A549 (cell line): ENCODE results near the gene PDZD2.

Experiments
- BHLHE40 ChIP-seq: IDR thresholded peaks from 2 replicates; pipeline ENCODE4 v1.6.1; 2012; ENCODE audit warnings: low read depth, low read length, inconsistent platforms
- CBX2 ChIP-seq: fragments of 200-600 bp; sonication (generic); IDR thresholded peaks from 2 replicates; pipeline ENCODE4 v1.6.1; 2016; ENCODE audit warnings: low read depth, mild to moderate bottlenecking, borderline replicate concordance
- CTCF ChIP-seq: fragments of >200 bp; sonication (Bioruptor Twin); formaldehyde crosslinking; IDR thresholded peaks from 3 replicates; pipeline ENCODE4 v1.5.1; 2016
- MAFK ChIP-seq: fragments of 450-650 bp; IDR thresholded peaks from 2 replicates; pipeline ENCODE4 v1.6.1; 2014; ENCODE audit not compliant: partially characterized antibody
- POLR2A ChIP-seq: IDR thresholded peaks from 2 replicates; pipeline ENCODE4 v1.6.1; 2012; ENCODE audit warnings: mild to moderate bottlenecking, low read length
- RARB ChIP-seq: fragments of 250-450 bp; sonication (Bioruptor Pico); IDR thresholded peaks from 2 replicates; pipeline ENCODE4 v1.8.0; 2021; ENCODE audit warnings: mild to moderate bottlenecking, moderate library complexity
- RCOR1 ChIP-seq: fragments of 150-350 bp; IDR thresholded peaks from 2 replicates; pipeline ENCODE4 v1.6.1; 2014; ENCODE audit warnings: antibody characterized with exemption, low read length, low read depth
- REST ChIP-seq: fragments of 200-600 bp; sonication (generic); IDR thresholded peaks from 2 replicates; pipeline ENCODE4 v1.6.1; 2016; ENCODE audit warnings: antibody characterized with exemption, mild to moderate bottlenecking, moderate library complexity
- RNF2 ChIP-seq: fragments of 200-600 bp; sonication (generic); IDR thresholded peaks from 2 replicates; pipeline ENCODE4 v1.6.1; 2016; ENCODE audit warnings: low read depth, mild to moderate bottlenecking, antibody characterized with exemption, moderate library complexity, borderline replicate concordance
- ZC3H11A ChIP-seq: fragments of 450-650 bp; IDR thresholded peaks from 2 replicates; pipeline ENCODE4 v1.6.1; 2014; ENCODE audit warnings: antibody characterized with exemption, mild to moderate bottlenecking

- TF ChIP-seq REST, result no peak
- TF ChIP-seq RARB (CRISPR knock-in tag), result no peak
- TF ChIP-seq RNF2, result no peak
- TF ChIP-seq CTCF, result no peak
- no peak for TF ChIP-seq POLR2A
- no peak for TF ChIP-seq MAFK
- no peak for TF ChIP-seq ZC3H11A
- no peak for TF ChIP-seq RCOR1
- no peak for TF ChIP-seq CBX2
- no peak for TF ChIP-seq BHLHE40
Measured at GRCh38 chr5:32047056-32047455, 408.1 kb downstream of the PDZD2 start.
